ENCODE results near the gene C8A. TPM values are rescaled to one million over a fixed set of nuclear protein-coding genes. Genes with fewer than 3 reads are reported as not detected.

C8A gene
- total RNA-seq, 2 experiments from 2014 or later: not detected

DNA sequence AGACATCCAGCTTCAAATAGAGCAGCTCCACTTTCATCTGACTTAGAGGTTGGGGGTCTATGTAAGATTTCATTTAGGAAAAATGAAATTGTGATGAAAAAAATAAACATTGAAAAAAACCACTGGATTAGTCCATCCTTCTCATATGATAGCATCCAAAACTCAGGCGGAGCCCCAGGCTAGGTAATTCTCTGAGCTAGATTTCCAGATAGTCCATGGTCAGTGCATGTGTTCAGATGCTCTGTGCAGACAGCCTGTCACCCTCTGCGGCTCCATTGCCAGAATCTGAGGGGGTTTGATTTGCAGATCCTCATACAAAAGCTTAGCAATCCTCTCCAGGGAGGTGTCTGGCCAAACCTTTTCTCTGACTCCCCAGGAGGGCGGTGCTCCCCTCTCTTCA lies 62.0 kb downstream of the C8A start:
- no peak for DNase-seq
- no peaks in the 10 kb centered on the region for H3K36me3 Mint-ChIP-seq (ENCODE audit: low read depth)
- ChIA-PET CTCF (no interaction called here), POLR2A (no interaction called here)
- no peak overlapping the region for H3K27ac Mint-ChIP-seq
- intact Hi-C loops (cut with DNase I, micrococcal nuclease): no loop called here
- ATAC-seq: no peak
- no peaks in the 10 kb centered on the region for H3K9me3 Mint-ChIP-seq (ENCODE audit: low read depth)
- peaks cover 3% of the 10 kb centered on the region for H3K27me3 Mint-ChIP-seq
- H3K4me1 Mint-ChIP-seq: no peaks in the 10 kb centered on the region
- no peak overlapping the region for H3K4me3 Mint-ChIP-seq

DNA sequence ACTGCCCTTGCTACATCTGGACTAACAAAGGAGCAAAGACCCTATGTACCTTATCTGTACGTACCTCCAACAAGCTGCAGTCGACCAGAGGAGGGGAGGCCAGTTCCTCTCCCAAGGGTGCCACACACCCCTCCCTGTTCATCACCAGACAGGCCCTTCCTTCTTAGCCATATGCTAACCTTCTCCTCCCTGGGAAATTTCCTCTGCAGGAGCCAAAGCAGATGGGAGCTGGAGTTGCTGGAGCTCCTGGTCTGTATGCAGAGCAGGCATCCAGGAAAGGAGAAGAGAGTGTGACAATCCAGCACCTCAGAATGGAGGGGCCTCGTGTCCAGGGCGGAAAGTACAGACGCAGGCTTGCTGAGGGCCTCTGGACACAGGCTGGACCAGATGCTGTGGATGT lies 62.8 kb downstream of the C8A start:
- H3K9me3 Mint-ChIP-seq (ENCODE audit: low read depth): no peaks in the 10 kb centered on the region
- H3K27me3 Mint-ChIP-seq: peaks cover 3% of the 10 kb centered on the region
- no peak overlapping the region for H3K4me3 Mint-ChIP-seq
- H3K27ac Mint-ChIP-seq: no peak overlapping the region
- intact Hi-C loops (cut with DNase I, micrococcal nuclease): no loop called here
- H3K36me3 Mint-ChIP-seq (ENCODE audit: low read depth): no peaks in the 10 kb centered on the region
- DNase-seq (no peak), ATAC-seq (no peak)
- POLR2A ChIA-PET: no interaction called here
- no peaks in the 10 kb centered on the region for H3K4me1 Mint-ChIP-seq
- CTCF ChIA-PET: no interaction called here

DNA sequence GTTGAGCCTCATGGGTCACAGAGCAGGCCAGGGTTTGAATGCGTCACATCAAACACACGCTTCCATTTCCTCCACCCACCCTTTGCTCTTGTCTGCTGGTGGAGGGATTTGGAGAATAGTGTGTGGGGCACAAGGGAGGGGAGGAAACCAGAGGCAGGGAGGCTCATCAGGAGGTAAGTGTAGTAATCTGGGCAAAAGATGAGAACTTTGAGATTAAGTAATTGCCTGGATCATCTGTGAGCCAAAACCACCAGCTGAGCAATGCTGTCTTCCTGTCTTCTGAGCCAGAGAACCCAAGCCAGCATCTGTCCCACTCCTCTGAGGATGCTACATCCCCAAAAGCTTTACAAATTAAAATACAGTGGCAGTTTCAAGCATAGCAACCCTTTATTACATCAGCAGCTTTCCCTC lies 66.0 kb downstream of the C8A start:
- Mint-ChIP-seq H3K9me3 (ENCODE audit: low read depth) (no peaks in the 10 kb centered on the region), H3K27ac (no peak overlapping the region), H3K4me1 (no peaks in the 10 kb centered on the region), H3K4me3 (no peak overlapping the region), H3K36me3 (ENCODE audit: low read depth) (no peaks in the 10 kb centered on the region), H3K27me3 (peaks cover 6% of the 10 kb centered on the region)
- ATAC-seq: no peak
- intact Hi-C loops (cut with DNase I, micrococcal nuclease): no loop called here
- CTCF ChIA-PET: no interaction called here
- POLR2A ChIA-PET: no interaction called here
- DNase-seq: no peak

DNA sequence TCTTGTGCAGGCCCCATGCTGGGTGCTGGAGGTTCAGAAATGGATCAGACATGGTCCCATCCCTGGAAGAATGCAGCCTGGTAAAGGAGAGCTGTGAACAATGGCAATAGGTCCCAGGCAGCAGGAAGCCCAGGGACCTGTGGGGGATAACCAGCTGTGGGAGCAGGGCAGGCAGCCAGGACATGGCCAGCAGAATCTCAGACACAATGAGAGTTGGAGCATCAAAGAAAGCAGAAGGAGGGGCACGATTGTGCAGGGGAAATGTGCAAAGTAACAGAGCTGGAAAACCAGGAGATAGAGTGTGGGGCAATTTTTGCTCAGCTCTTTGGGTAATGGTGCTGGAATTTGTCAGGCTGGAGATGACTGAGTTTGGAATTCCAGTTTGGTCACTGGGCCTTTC lies 66.9 kb downstream of the C8A start:
- no peaks in the 10 kb centered on the region for H3K36me3 Mint-ChIP-seq (ENCODE audit: low read depth)
- ATAC-seq (no peak), DNase-seq (no peak)
- no peaks in the 10 kb centered on the region for H3K4me1 Mint-ChIP-seq
- intact Hi-C loops (cut with DNase I, micrococcal nuclease): no loop called here
- ChIA-PET CTCF (no interaction called here), POLR2A (no interaction called here)
- H3K27ac Mint-ChIP-seq: no peak overlapping the region
- H3K9me3 Mint-ChIP-seq (ENCODE audit: low read depth): no peaks in the 10 kb centered on the region
- no peak overlapping the region for H3K4me3 Mint-ChIP-seq
- H3K27me3 Mint-ChIP-seq: peaks cover 6% of the 10 kb centered on the region

DNA sequence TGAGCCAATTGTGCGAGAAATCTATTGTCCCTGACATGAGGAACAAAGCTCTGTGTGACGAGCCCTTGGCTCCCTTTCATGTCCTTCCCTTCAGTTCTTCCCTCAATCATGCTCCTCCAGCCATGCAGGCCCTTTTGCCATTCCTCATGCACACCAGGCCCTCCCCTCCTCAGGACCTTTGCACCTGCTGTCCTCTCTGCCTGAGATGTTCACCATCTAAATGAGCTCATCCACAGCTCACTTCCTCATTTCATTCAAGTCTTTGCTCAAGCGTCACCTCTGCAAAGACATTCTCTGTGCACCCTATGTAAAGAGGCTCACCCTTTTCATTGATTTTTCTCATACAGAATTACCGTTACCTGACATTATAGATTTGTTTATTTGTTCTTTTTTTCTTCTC lies 67.5 kb downstream of the C8A start:
- DNase-seq (no peak), ATAC-seq (no peak)
- intact Hi-C loops (cut with DNase I, micrococcal nuclease): no loop called here
- ChIA-PET CTCF (no interaction called here), POLR2A (no interaction called here)
- Mint-ChIP-seq H3K4me1 (no peaks in the 10 kb centered on the region), H3K9me3 (ENCODE audit: low read depth) (no peaks in the 10 kb centered on the region), H3K27me3 (peaks cover 6% of the 10 kb centered on the region), H3K36me3 (ENCODE audit: low read depth) (no peaks in the 10 kb centered on the region), H3K4me3 (no peak overlapping the region), H3K27ac (no peak overlapping the region)

DNA sequence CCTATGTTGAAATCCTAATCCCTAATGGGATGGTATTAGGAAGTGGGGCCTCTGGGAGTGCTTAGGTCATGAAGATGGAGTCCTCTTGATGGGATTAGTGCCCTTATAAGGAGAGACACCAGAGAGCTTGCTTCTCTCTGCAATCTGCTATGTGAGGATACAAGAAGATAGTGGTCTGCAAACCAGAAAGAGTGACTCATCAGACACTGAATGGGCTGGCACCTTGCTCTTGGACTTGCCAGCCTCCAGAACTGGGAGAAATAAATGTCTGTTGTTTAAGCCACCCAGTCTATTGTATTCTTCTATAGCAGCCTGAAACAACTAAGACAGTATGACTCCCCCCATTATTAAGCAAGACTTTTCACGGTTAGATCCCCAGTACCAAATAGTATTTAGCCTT lies 67.9 kb downstream of the C8A start:
- no peaks in the 10 kb centered on the region for H3K36me3 Mint-ChIP-seq (ENCODE audit: low read depth)
- CTCF ChIA-PET: no interaction called here
- no peak overlapping the region for H3K27ac Mint-ChIP-seq
- no peak overlapping the region for H3K4me3 Mint-ChIP-seq
- POLR2A ChIA-PET: no interaction called here
- ATAC-seq (no peak), DNase-seq (no peak)
- no peaks in the 10 kb centered on the region for H3K4me1 Mint-ChIP-seq
- intact Hi-C loops (cut with DNase I, micrococcal nuclease): no loop called here
- H3K27me3 Mint-ChIP-seq: peaks cover 6% of the 10 kb centered on the region
- no peaks in the 10 kb centered on the region for H3K9me3 Mint-ChIP-seq (ENCODE audit: low read depth)

DNA sequence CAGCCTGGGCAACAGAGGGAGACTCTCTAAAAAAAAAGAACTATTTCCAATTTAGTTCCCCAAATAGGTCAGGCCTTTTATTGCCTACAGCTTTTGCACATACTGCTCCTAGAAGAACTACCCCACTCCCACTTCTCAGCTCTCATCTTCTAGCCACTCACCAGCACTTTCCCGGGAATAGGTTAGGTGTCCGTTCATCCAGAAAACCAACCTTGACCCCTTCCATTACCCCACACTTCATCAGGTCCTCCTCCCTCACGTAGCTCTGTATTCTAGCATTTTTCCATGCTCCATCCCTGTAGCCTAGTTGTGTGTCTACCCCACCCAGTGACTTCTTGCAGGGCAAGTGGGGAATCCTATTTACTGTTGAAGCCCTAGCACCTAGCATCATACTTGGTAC lies 68.6 kb downstream of the C8A start:
- H3K4me3 Mint-ChIP-seq: no peak overlapping the region
- POLR2A ChIA-PET: no interaction called here
- no peak for DNase-seq
- no peaks in the 10 kb centered on the region for H3K4me1 Mint-ChIP-seq
- intact Hi-C loops (cut with DNase I, micrococcal nuclease): no loop called here
- H3K27me3 Mint-ChIP-seq: peaks cover 6% of the 10 kb centered on the region
- H3K27ac Mint-ChIP-seq: no peak overlapping the region
- ATAC-seq: no peak
- CTCF ChIA-PET: no interaction called here
- no peaks in the 10 kb centered on the region for H3K9me3 Mint-ChIP-seq (ENCODE audit: low read depth)
- no peaks in the 10 kb centered on the region for H3K36me3 Mint-ChIP-seq (ENCODE audit: low read depth)

DNA sequence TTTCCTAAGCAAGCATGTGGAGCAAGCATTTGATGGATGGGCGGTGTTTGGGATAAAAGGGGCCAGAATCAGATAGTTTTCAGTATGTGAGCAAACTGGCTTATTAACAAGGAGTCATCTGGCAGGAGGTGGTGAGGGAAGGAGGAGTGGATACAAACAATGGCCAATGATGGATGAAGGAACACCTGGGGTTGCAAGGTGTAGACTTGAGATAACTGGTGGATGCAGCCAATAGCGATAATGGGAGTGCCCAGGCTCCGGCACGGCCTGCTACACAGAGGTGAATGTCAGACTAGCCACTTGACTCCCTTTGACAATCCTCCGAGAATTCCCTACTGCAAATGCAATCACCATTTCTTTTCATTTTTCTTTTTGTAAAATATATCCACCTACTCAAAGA lies 69.5 kb downstream of the C8A start:
- intact Hi-C loops (cut with DNase I, micrococcal nuclease): no loop called here
- H3K4me1 Mint-ChIP-seq: no peaks in the 10 kb centered on the region
- H3K4me3 Mint-ChIP-seq: no peak overlapping the region
- H3K27ac Mint-ChIP-seq: no peak overlapping the region
- H3K36me3 Mint-ChIP-seq (ENCODE audit: low read depth): no peaks in the 10 kb centered on the region
- H3K27me3 Mint-ChIP-seq: peaks cover 5% of the 10 kb centered on the region
- DNase-seq: no peak
- H3K9me3 Mint-ChIP-seq (ENCODE audit: low read depth): no peaks in the 10 kb centered on the region
- ChIA-PET CTCF (no interaction called here), POLR2A (no interaction called here)
- no peak for ATAC-seq

DNA sequence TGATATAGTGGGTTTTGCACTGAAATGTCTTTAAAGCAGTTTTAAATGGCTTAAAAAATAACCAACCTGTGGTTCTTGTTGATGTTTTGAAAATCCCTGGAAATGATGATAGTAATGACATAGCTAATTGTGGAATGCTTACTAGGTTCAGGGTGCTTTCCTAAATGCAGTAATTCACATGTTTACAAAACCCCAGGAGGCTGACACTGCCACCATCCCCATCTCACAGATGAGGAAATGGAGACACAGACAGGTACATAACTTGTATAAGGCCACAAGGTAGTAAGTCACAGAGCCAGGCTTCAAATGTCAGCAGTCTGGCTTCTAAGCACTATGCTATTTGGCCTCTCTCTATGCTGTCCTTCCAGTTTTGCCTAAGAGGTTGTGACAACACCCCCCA lies 70.6 kb downstream of the C8A start:
- intact Hi-C loops (cut with DNase I, micrococcal nuclease): no loop called here
- Mint-ChIP-seq H3K27me3 (peaks cover 3% of the 10 kb centered on the region), H3K4me1 (no peaks in the 10 kb centered on the region), H3K27ac (no peak overlapping the region), H3K36me3 (ENCODE audit: low read depth) (no peaks in the 10 kb centered on the region), H3K4me3 (no peak overlapping the region), H3K9me3 (ENCODE audit: low read depth) (no peaks in the 10 kb centered on the region)
- no peak for ATAC-seq
- DNase-seq: no peak
- ChIA-PET POLR2A (no interaction called here), CTCF (no interaction called here)

DNA sequence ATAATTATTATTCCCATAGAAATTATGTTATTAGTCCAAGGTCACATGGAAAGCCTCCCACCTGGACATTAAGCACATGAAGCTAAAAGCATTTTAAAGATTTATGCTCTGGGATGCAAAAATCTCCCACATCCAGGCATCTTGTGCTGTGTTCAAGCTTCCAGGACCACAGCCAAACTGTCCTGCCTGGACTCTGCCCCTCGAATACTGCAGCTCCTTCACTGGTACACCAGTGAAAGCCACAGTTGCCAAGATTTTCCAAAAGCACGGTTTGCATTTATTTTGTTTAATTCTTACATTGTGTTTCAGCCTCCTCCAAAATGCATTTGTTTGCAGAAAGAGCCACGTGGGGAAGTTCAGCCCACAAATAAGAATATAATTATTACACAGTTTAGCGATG lies 72.6 kb downstream of the C8A start:
- H3K9me3 Mint-ChIP-seq (ENCODE audit: low read depth): no peaks in the 10 kb centered on the region
- intact Hi-C loops (cut with DNase I, micrococcal nuclease): no loop called here
- peaks cover 3% of the 10 kb centered on the region for H3K27me3 Mint-ChIP-seq
- no peak overlapping the region for H3K4me3 Mint-ChIP-seq
- POLR2A ChIA-PET: no interaction called here
- CTCF ChIA-PET: no interaction called here
- no peak for DNase-seq
- no peaks in the 10 kb centered on the region for H3K36me3 Mint-ChIP-seq (ENCODE audit: low read depth)
- no peaks in the 10 kb centered on the region for H3K4me1 Mint-ChIP-seq
- no peak overlapping the region for H3K27ac Mint-ChIP-seq
- no peak for ATAC-seq

DNA sequence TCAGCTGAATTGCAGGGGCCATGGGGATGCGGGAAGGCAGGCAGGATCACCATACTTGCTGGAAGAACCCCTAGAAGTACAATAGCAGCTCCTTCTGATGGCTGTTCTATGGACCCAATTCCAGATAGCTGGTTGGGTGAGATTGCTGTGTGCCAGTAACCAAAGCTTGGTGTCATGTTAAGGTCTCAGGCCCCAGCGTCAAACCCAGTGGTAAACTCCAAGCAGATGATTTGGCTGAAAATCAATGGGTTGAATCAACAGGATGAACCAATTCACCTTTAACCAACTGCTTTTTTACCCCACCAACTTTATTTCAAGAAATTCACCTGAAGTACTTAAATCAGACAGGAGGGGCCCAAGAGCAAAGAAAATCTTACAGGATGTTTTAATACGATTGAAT lies 73.4 kb downstream of the C8A start:
- POLR2A ChIA-PET: no interaction called here
- intact Hi-C loops (cut with DNase I, micrococcal nuclease): no loop called here
- CTCF ChIA-PET: no interaction called here
- no peaks in the 10 kb centered on the region for H3K9me3 Mint-ChIP-seq (ENCODE audit: low read depth)
- H3K36me3 Mint-ChIP-seq (ENCODE audit: low read depth): no peaks in the 10 kb centered on the region
- ATAC-seq (no peak), DNase-seq (no peak)
- H3K4me1 Mint-ChIP-seq: no peaks in the 10 kb centered on the region
- no peak overlapping the region for H3K27ac Mint-ChIP-seq
- no peak overlapping the region for H3K4me3 Mint-ChIP-seq
- peaks cover 3% of the 10 kb centered on the region for H3K27me3 Mint-ChIP-seq

DNA sequence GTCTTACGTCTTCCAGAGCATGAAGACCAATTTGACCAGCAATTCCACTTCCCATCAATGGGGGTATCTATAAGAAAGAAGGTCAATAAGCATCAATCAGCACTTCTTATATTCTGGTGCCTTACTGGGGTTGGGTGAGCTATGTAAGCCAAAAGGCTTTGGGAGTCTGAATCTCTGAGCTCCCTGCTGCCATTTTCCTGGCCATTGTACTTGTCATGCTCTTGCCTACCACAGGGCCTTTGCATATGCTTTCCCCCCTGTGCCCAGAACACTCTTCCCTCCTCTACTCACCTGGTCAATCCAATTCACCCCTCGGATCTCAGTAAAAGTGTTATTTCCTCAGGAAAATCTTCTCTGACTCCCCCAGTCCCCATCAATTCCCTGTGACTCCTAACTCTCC lies 74.9 kb downstream of the C8A start:
- Mint-ChIP-seq H3K4me3 (no peak overlapping the region), H3K4me1 (no peaks in the 10 kb centered on the region), H3K27ac (no peak overlapping the region), H3K36me3 (ENCODE audit: low read depth) (no peaks in the 10 kb centered on the region), H3K27me3 (no peaks in the 10 kb centered on the region), H3K9me3 (ENCODE audit: low read depth) (no peaks in the 10 kb centered on the region)
- CTCF ChIA-PET: interaction anchor here (0.7 to 1.0 kb wide), 2 partner anchors 62 to 79 kb away, joined by 3 read pairs; no protein-coding TSS in a partner anchor
- POLR2A ChIA-PET: no interaction called here
- DNase-seq (no peak), ATAC-seq (no peak)
- intact Hi-C loops (cut with DNase I, micrococcal nuclease): no loop called here

DNA sequence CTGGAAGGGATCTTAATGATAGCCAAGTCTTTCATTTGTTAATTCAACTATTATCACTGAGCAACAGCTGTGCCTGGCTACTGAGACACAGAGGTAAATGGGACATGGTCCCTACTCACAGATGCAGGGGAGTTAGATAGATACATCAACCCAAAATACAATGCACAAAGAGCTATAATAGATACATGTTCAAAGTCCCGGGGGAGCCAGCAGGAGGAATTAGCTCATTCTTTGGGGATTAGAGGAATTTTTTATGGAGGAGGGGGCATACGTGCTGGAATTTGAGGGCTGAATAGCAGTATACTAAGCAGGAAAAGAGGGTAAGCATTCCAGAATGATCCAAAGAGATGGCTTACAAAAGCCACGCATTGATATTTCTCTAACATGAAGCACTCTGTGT lies 76.6 kb downstream of the C8A start:
- Mint-ChIP-seq H3K4me1 (no peaks in the 10 kb centered on the region), H3K4me3 (no peak overlapping the region), H3K27me3 (peaks cover 2% of the 10 kb centered on the region), H3K36me3 (ENCODE audit: low read depth) (no peaks in the 10 kb centered on the region), H3K27ac (no peak overlapping the region), H3K9me3 (ENCODE audit: low read depth) (no peaks in the 10 kb centered on the region)
- intact Hi-C loops (cut with DNase I, micrococcal nuclease): no loop called here
- ChIA-PET POLR2A (interaction anchor here (0.7 kb wide), 1 partner anchor 499 kb away, joined by 3 read pairs; no protein-coding TSS in a partner anchor), CTCF (no interaction called here)
- no peak for DNase-seq
- ATAC-seq: no peak

All from activated CD4-positive, alpha-beta T cell treated with anti-CD3 and anti-CD28 coated beads for 36 hours (primary cell).